Neural cell (in vitro differentiated cells): ENCODE data around the gene SPAG8.

Experiments used
- CTCF ChIP-seq: fragments of 450-650 bp; IDR thresholded peaks from 2 replicates; pipeline ENCODE4 v1.5.1; 2014; ENCODE audit warnings: antibody characterized with exemption, mild to moderate bottlenecking, moderate library complexity; ENCODE audit not compliant: poor library complexity, severe bottlenecking
- EZH2 ChIP-seq: fragments of 200-600, 300-800 bp; shearing (Covaris generic), sonication (generic); IDR thresholded peaks from 2 replicates; pipeline ENCODE4 v1.6.1; 2014; ENCODE audit warnings: antibody characterized with exemption, low read length, borderline replicate concordance, mild to moderate bottlenecking; ENCODE audit not compliant: insufficient read depth, poor library complexity, severe bottlenecking
- MXI1 ChIP-seq: fragments of 450-650 bp; conservative IDR thresholded peaks from 2 replicates; pipeline ENCODE4 v1.6.1; 2014; ENCODE audit warnings: antibody characterized with exemption, mild to moderate bottlenecking; ENCODE audit not compliant: poor library complexity, severe bottlenecking
- POLR2AphosphoS5 ChIP-seq: IDR thresholded peaks from 2 replicates; pipeline ENCODE4 v1.6.1; 2012
- RAD21 ChIP-seq: fragments of 450-650 bp; conservative IDR thresholded peaks from 2 replicates; pipeline ENCODE4 v1.6.1; 2014; ENCODE audit warnings: antibody characterized with exemption, mild to moderate bottlenecking, moderate library complexity
- SMC3 ChIP-seq: fragments of 450-650 bp; conservative IDR thresholded peaks from 2 replicates; pipeline ENCODE4 v1.6.1; 2014; ENCODE audit warnings: antibody characterized with exemption, mild to moderate bottlenecking, moderate library complexity; ENCODE audit not compliant: poor library complexity
- TAF1 ChIP-seq: IDR thresholded peaks from 2 replicates; pipeline ENCODE4 v1.6.1; 2012; ENCODE audit warnings: low read depth

DNA sequence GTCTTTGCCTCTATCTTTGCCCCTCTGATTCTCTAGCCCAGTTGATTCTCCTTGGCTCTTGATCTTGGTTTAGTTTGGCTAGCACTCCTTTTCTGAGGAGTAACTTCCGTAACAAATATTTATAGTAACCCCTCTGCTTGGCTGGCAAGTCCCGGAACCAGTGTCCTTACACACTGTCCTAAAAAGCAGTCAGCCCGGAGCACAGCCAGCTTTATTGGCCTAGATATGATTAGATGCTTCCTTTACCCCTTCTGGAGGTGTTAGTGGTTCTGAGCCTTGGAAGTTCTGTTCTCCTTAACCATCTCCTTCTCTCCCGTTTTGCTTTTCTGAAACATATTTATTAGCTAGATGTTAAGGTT, 41.0 kb downstream of the SPAG8 start:
- TF ChIP-seq SMC3, result no peak
- no peak for TF ChIP-seq TAF1
- no peak for TF ChIP-seq CTCF
- TF ChIP-seq RAD21, result no peak
- TF ChIP-seq POLR2AphosphoS5, result no peak
- TF ChIP-seq MXI1, result no peak
- TF ChIP-seq EZH2, result no peak
